NB4 (cell line): ENCODE results near the gene BPIFB6.

Experiments used
- CTCF ChIP-seq: IDR thresholded peaks from one replicate; pipeline ENCODE4 v1.5.1; 2012; ENCODE audit warnings: low read depth, low read length
- POLR2A ChIP-seq: IDR thresholded peaks from 2 replicates; pipeline ENCODE4 v1.6.1; 2011; ENCODE audit warnings: mild to moderate bottlenecking; ENCODE audit not compliant: insufficient read length; ENCODE audit errors: extremely low read depth

- TF ChIP-seq CTCF (no peak), POLR2A (no peak)
Observed at GRCh38 chr20:33059136-33059535, 27.7 kb downstream of the BPIFB6 start.
